Upper lobe of left lung (tissue), 4 donors: ENCODE results near the gene RACGAP1.

Source experiments
- CTCF ChIP-seq, 6 experiments: fragments of 450-650 bp in 4 of 6; fragments of 200-600 bp in 2 of 6; sonication (generic) in 2 of 6; IDR thresholded peaks; one replicate each; pipeline ENCODE4 v1.5.1; 2016 to 2019; ENCODE audit warnings: antibody characterized with exemption in 6 of 6
- POLR2A ChIP-seq, 4 donors: fragments of 450-650 bp; IDR thresholded peaks; one replicate each; pipeline ENCODE4 v1.5.1; 2016 to 2017; ENCODE audit warnings: antibody characterized with exemption in 4 of 4, mild to moderate bottlenecking in 2 of 4
- POLR2AphosphoS5 ChIP-seq, 2 donors: sonication (generic); formaldehyde crosslinking; IDR thresholded peaks; one replicate each; pipeline ENCODE4 v1.5.1; 2017; ENCODE audit warnings: antibody characterized with exemption in 2 of 2

- no peak for TF ChIP-seq CTCF (IDR thresholded peaks at IDR 0.05)
- no peak for TF ChIP-seq POLR2A (IDR thresholded peaks at IDR 0.05)
- peak; percentile 8 to 12 for TF ChIP-seq POLR2AphosphoS5 (IDR thresholded peaks at IDR 0.05)
Measured at GRCh38 chr12:49962861-49963765, 62.2 kb downstream of the RACGAP1 start.
